22Rv1 (cell line): Measurements from ENCODE around the gene RBM12.

ENCODE experiments used
- CTCF ChIP-seq: fragments of 450-650 bp; IDR thresholded peaks from 2 replicates; pipeline ENCODE4 v1.5.1; 2017; ENCODE audit warnings: mild to moderate bottlenecking
- ZFX ChIP-seq: fragments of 450-650 bp; IDR thresholded peaks from 2 replicates; pipeline ENCODE4 v1.6.1; 2017; ENCODE audit warnings: antibody characterized with exemption, borderline replicate concordance

GRCh38 chr20:35700625-35701148, 36.0 kb upstream of the RBM12 start:
- TF ChIP-seq CTCF (no peak), ZFX (no peak)
